K562 (cell line): ENCODE measurements around the gene CASP9. TPM values are rescaled to one million over a fixed set of nuclear protein-coding genes. Genes with fewer than 3 reads are reported as not detected.

Source experiments
- ATAC-seq: fragments of 200-7000 bp; cut with Tn5 transposase; 3 replicates; pipeline ENCODE4 v1.9.1; 2020; ENCODE audit warnings: moderate library complexity
- BruUV-seq: library from RNA; stranded (reverse); fragments of 400-500 nt; replicated peaks from 2 replicates; lab custom pipeline; 2021; lab: Mats Ljungman, UMichigan
- CTCF ChIA-PET: fragments of 300-600 bp; formaldehyde crosslinking; extraction: SDS; loops from one replicate; lab custom pipeline; 2021; ENCODE audit warnings: low intra/inter-chr PET ratio; lab: Yijun Ruan, JAX
- POLR2A ChIA-PET: fragments of 300-600, 350-650 bp; sonication (Branson Sonifier 250); formaldehyde crosslinking; extraction: SDS; loops from one replicate; lab custom pipeline; 2021; ENCODE audit warnings: antibody characterized with exemption, inconsistent platforms; lab: Yijun Ruan, JAX
- DNase-seq, 4 experiments: peaks; one replicate each; pipeline versions ENCODE4 v3.0.0 to v3.0.0-alpha.2; 2011 to 2018; ENCODE audit warnings: low spot score in 3 of 4, mixed read lengths in 3 of 4; ENCODE audit errors: extremely low read depth in 1 of 4
- FAIRE-seq: peaks from 2 replicates; lab custom pipeline; 2011; peaks lifted over from hg19 to GRCh38; lab: Jason Lieb, UNC
- H2AFZ ChIP-seq: 2 replicates; pipeline ENCODE4 v1.6.0; 2011; ENCODE audit warnings: low read depth, low read length, control low read depth, inconsistent platforms
- H3K27ac ChIP-seq: fragments of 200-600 bp; 3 replicates; pipeline ENCODE4 v1.8.0; 2011; ENCODE audit warnings: low read depth, mild to moderate bottlenecking, control low read depth, inconsistent platforms, low read length, moderate library complexity, mixed read lengths; ENCODE audit errors: extremely low read depth
- H3K27me3 ChIP-seq, 2 experiments: fragments of 300-600 bp in 1 of 2; 2 replicates in 1 of 2; 3 replicates in 1 of 2; pipeline versions ENCODE4 v1.6.0 to v1.8.0; 2011; ENCODE audit warnings: inconsistent platforms in 2 of 2, low read length in 2 of 2, mild to moderate bottlenecking in 1 of 2, mixed read lengths in 1 of 2, moderate library complexity in 1 of 2; ENCODE audit not compliant: control insufficient read depth in 2 of 2, insufficient read depth in 2 of 2
- H3K36me3 ChIP-seq: fragments of 300-600 bp; 3 replicates; pipeline ENCODE4 v1.8.0; 2011; ENCODE audit warnings: mild to moderate bottlenecking, low read length, inconsistent platforms; ENCODE audit not compliant: control insufficient read depth, insufficient read depth
- H3K4me1 ChIP-seq, 2 experiments: fragments of 200-600 bp in 1 of 2; replicated peaks in 1 of 2; 2 replicates in 1 of 2; 3 replicates in 1 of 2; pipeline versions ENCODE4 v1.5.1 to v1.8.0; 2011; ENCODE audit warnings: inconsistent platforms in 2 of 2, low read length in 2 of 2, mild to moderate bottlenecking in 1 of 2, mixed read lengths in 1 of 2, moderate library complexity in 1 of 2; ENCODE audit not compliant: control insufficient read depth in 2 of 2, insufficient read depth in 2 of 2
- H3K4me2 ChIP-seq: 2 replicates; pipeline ENCODE4 v1.6.1; 2011; ENCODE audit warnings: low read length, control low read depth, inconsistent platforms, mixed read lengths; ENCODE audit not compliant: insufficient read depth
- H3K4me3 ChIP-seq: fragments of 200-600 bp; sonication (generic), shearing (Covaris generic); 2 replicates; pipeline ENCODE4 v1.5.1; 2016; ENCODE audit warnings: control low read depth, inconsistent platforms
- H3K79me2 ChIP-seq: fragments of 200-600 bp; 3 replicates; pipeline ENCODE4 v1.8.0; 2011; ENCODE audit warnings: low read length, inconsistent platforms; ENCODE audit not compliant: control insufficient read depth, insufficient read depth
- H3K9ac ChIP-seq, 2 experiments: 2 replicates each; pipeline versions ENCODE4 v1.6.0 to v1.6.1; 2011; ENCODE audit warnings: low read depth in 2 of 2, low read length in 2 of 2, control low read depth in 1 of 2, inconsistent platforms in 1 of 2, mild to moderate bottlenecking in 1 of 2, mixed read lengths in 1 of 2; ENCODE audit not compliant: insufficient read depth in 1 of 2
- H3K9me1 ChIP-seq: one replicate; pipeline ENCODE4 v1.6.0; 2011; ENCODE audit warnings: inconsistent platforms, mild to moderate bottlenecking, low read length, moderate library complexity; ENCODE audit not compliant: control insufficient read depth, insufficient read depth
- H3K9me3 ChIP-seq: replicated peaks from 2 replicates; pipeline ENCODE4 v1.5.1; 2011; ENCODE audit warnings: low read depth, low read length, inconsistent platforms; ENCODE audit not compliant: control insufficient read depth, insufficient read depth
- H4K20me1 ChIP-seq: replicated peaks from 2 replicates; pipeline ENCODE4 v1.6.1; 2011; ENCODE audit warnings: low read length, inconsistent platforms, mixed read lengths; ENCODE audit not compliant: control insufficient read depth, insufficient read depth
- CBX3 ChIP-seq, 2 experiments: IDR thresholded peaks; 1 replicate in 1 of 2; 2 replicates in 1 of 2; pipeline ENCODE4 v1.6.1; 2012; ENCODE audit warnings: inconsistent platforms in 2 of 2, low read length in 2 of 2, borderline replicate concordance in 1 of 2, control low read depth in 1 of 2
- CEBPZ ChIP-seq: fragments of 150-350 bp; IDR thresholded peaks from 2 replicates; pipeline ENCODE4 v1.6.1; 2014; ENCODE audit warnings: low read depth, mild to moderate bottlenecking, low read length, borderline replicate concordance
- COPS2 ChIP-seq: fragments of 450-650 bp; conservative IDR thresholded peaks from 2 replicates; pipeline ENCODE4 v1.6.1; 2016; ENCODE audit warnings: mild to moderate bottlenecking, moderate library complexity
- CSDE1 ChIP-seq, 2 experiments: fragments of 450-650 bp; IDR thresholded peaks; 2 replicates each; pipeline ENCODE4 v1.6.1; 2016; ENCODE audit warnings: mild to moderate bottlenecking in 1 of 2
- HDAC3 ChIP-seq: fragments of 450-650 bp; IDR thresholded peaks from 2 replicates; pipeline ENCODE4 v1.6.1; 2018; ENCODE audit warnings: borderline replicate concordance, mild to moderate bottlenecking, moderate library complexity; ENCODE audit not compliant: partially characterized antibody
- KDM1A ChIP-seq, 2 experiments: fragments of 450-650 bp; IDR thresholded peaks; 2 replicates each; pipeline ENCODE4 v1.6.1; 2016; ENCODE audit warnings: mild to moderate bottlenecking in 2 of 2
- MBD1 ChIP-seq: fragments of 250-450 bp; sonication (Bioruptor Pico); IDR thresholded peaks from 2 replicates; pipeline ENCODE4 v1.8.0; 2022; ENCODE audit warnings: inconsistent platforms
- MTF1 ChIP-seq: fragments of 250-450 bp; sonication (Bioruptor Pico); IDR thresholded peaks from 2 replicates; pipeline ENCODE4 v1.9.0; 2021; ENCODE audit warnings: moderate library complexity, mild to moderate bottlenecking, inconsistent platforms, borderline replicate concordance
- NEUROD1 ChIP-seq: fragments of 150-350 bp; IDR thresholded peaks from 2 replicates; pipeline ENCODE4 v1.6.1; 2014; ENCODE audit warnings: borderline replicate concordance, low read length, low read depth; ENCODE audit not compliant: partially characterized antibody
- PTRF ChIP-seq: fragments of 450-650 bp; IDR thresholded peaks from 2 replicates; pipeline ENCODE4 v1.6.1; 2016; ENCODE audit warnings: mild to moderate bottlenecking, missing genetic modification characterization, missing compliant biosample characterization
- SLC30A9 ChIP-seq: fragments of 250-450 bp; sonication (Bioruptor Pico); IDR thresholded peaks from 2 replicates; pipeline ENCODE4 v1.8.0; 2022; ENCODE audit warnings: mild to moderate bottlenecking, moderate library complexity
- SNIP1 ChIP-seq: fragments of 450-650 bp; IDR thresholded peaks from 2 replicates; pipeline ENCODE4 v1.7.1; 2017; ENCODE audit warnings: low read depth, mild to moderate bottlenecking
- STAG1 ChIP-seq: sonication (generic); formaldehyde crosslinking; IDR thresholded peaks from 2 replicates; pipeline ENCODE4 v1.5.0; 2020; ENCODE audit warnings: missing genetic modification reagents, borderline replicate concordance
- ZNF124 ChIP-seq: sonication (generic); formaldehyde crosslinking; IDR thresholded peaks from 2 replicates; pipeline ENCODE4 v1.8.1; 2022; ENCODE audit warnings: missing genetic modification reagents
- ZNF143 ChIP-seq: sonication (generic); formaldehyde crosslinking; IDR thresholded peaks from 2 replicates; pipeline ENCODE4 v1.9.0; 2022; ENCODE audit warnings: mild to moderate bottlenecking, missing genetic modification reagents
- ZNF3 ChIP-seq: fragments of 250-450 bp; sonication (Bioruptor Pico); IDR thresholded peaks from 2 replicates; pipeline ENCODE4 v1.5.0; 2021; ENCODE audit warnings: mild to moderate bottlenecking, moderate library complexity
- ZZZ3 ChIP-seq: fragments of 450-650 bp; IDR thresholded peaks from 2 replicates; pipeline ENCODE4 v1.6.1; 2016; ENCODE audit warnings: antibody characterized with exemption, mild to moderate bottlenecking, moderate library complexity
- WGBS: fragments of 100-300 bp; shearing (Covaris generic); methylation state at CpG from one replicate; pipeline ENCODE4 v1.1.6; 2016; ENCODE audit warnings: low coverage, mixed read lengths; ENCODE audit not compliant: insufficient coverage; ENCODE audit errors: missing lambda C conversion rate; 5-methylcytosine and 5-hydroxymethylcytosine counted together
- in situ Hi-C: fragments of 300-500 bp; cut with MboI; formaldehyde crosslinking; loops from 4 replicates; pipeline ENCODE4 v1.15.0; 2018; ENCODE audit warnings: inconsistent platforms, mixed read lengths
- intact Hi-C: fragments of 100-400 bp; cut with micrococcal nuclease; formaldehyde crosslinking; loops from 2 replicates; pipeline ENCODE4 v1.14.2; 2022
- polyA plus RNA-seq, 8 experiments: library from polyadenylated mRNA; depleted of rRNA in 4 of 8; stranded (reverse) in 5 of 8; unstranded in 3 of 8; fragments of >200 nt; fragmentation: Nextera tagmentation in 2 of 8; fragmentation: Illumina TruSeq in 1 of 8; extraction: Ambion mirVana in 2 of 8; extraction: Trizol in 1 of 8; gene quantifications; 2 replicates each; pipeline versions ENCODE4 v1.2.1 to v1.2.3, GENCODE V29; 2011 to 2014; ENCODE audit warnings: inconsistent platforms in 1 of 8, missing spikeins in 1 of 8
- total RNA-seq, 7 experiments: library from RNA; depleted of rRNA in 6 of 7; stranded (reverse); fragments of >200 nt in 6 of 7; fragmentation: Illumina TruSeq in 2 of 7; extraction: Trizol in 2 of 7; gene quantifications; 2 replicates each; pipeline versions ENCODE4 v1.2.1 to v1.2.3, GENCODE V29; 2011 to 2021; ENCODE audit warnings: low replicate concordance in 1 of 7

CASP9 gene
- total and polyA plus RNA-seq, 9 of the 15 experiments (the other 6 are each of a cell fraction or from before 2014, with no cell fraction given) = 10.8 to 54.1 (median 30.7) TPM

- WGBS = 71% methylated on average over 9 of the region's 9 CpGs
- ATAC-seq = no peak
- Histone ChIP-seq H3K9ac (no peak overlapping the region), H4K20me1 (no peaks in the 10 kb centered on the region), H3K9me3 (no peaks in the 10 kb centered on the region), H3K27ac (no peak overlapping the region), H3K36me3 (peaks cover 33% of the 10 kb centered on the region), H3K4me3 (no peak overlapping the region), H3K27me3 (no peaks in the 10 kb centered on the region), H2AFZ (no peak overlapping the region), H3K9me1 (no peaks in the 10 kb centered on the region), H3K4me2 (no peak overlapping the region), H3K79me2 (no peaks in the 10 kb centered on the region), H3K4me1 (peaks cover 0 to 4% of the 10 kb centered on the region in 2 experiments; a peak in 1 of 5 replicates)
- ChIA-PET POLR2A (no interaction called here), CTCF (no interaction called here)
- FAIRE-seq = no peak
- BruUV-seq = no TSS peak
- no peak for DNase-seq
- in situ Hi-C loops = no loop called here
- intact Hi-C loops = no loop called here
- no peak for TF ChIP-seq HDAC3
- no peak for TF ChIP-seq ZNF124
- TF ChIP-seq CSDE1 (IDR thresholded peaks at IDR 0.05) = no peak
- no peak for TF ChIP-seq CEBPZ
- TF ChIP-seq MTF1 (CRISPR knock-in tag) = no peak
- TF ChIP-seq CBX3 (IDR thresholded peaks at IDR 0.05; ENCODE audit: borderline replicate concordance in 1 of 2, low read length in 2 of 2) = no peak
- TF ChIP-seq PTRF (tag) = no peak
- TF ChIP-seq COPS2 = no peak
- no peak for TF ChIP-seq SNIP1
- TF ChIP-seq ZNF143 (CRISPR knock-in tag) = no peak
- no peak for TF ChIP-seq ZNF3 (CRISPR knock-in tag)
- no peak for TF ChIP-seq MBD1 (CRISPR knock-in tag)
- no peak for TF ChIP-seq SLC30A9 (CRISPR knock-in tag)
- no peak for TF ChIP-seq KDM1A (IDR thresholded peaks at IDR 0.05)
- TF ChIP-seq NEUROD1 = no peak
- no peak for TF ChIP-seq STAG1 (CRISPR knock-in tag)
- TF ChIP-seq ZZZ3 = no peak
Observed at GRCh38 chr1:15493869-15494390, 30.1 kb downstream of the CASP9 start.
